Hepatocyte (in vitro differentiated cells): ENCODE measurements around the gene ADTRP. TPM values are rescaled to one million over a fixed set of nuclear protein-coding genes. Genes with fewer than 3 reads are reported as not detected.

ENCODE experiments used
- DNase-seq: peaks from one replicate; pipeline ENCODE4 v3.0.0-alpha.2; 2016; ENCODE audit warnings: low spot score
- H2AFZ ChIP-seq: fragments of 200-600 bp; sonication (generic); 2 replicates; pipeline ENCODE4 v1.6.0; 2016; ENCODE audit warnings: antibody characterized with exemption, mild to moderate bottlenecking
- H3K27ac ChIP-seq: fragments of 200-600 bp; sonication (generic); 2 replicates; pipeline ENCODE4 v1.5.1; 2016; ENCODE audit warnings: mild to moderate bottlenecking
- H3K27me3 ChIP-seq: fragments of 200-600 bp; sonication (generic); 2 replicates; pipeline ENCODE4 v1.6.1; 2016
- H3K36me3 ChIP-seq: fragments of 200-600 bp; sonication (generic); replicated peaks from 2 replicates; pipeline ENCODE4 v1.5.1; 2016; ENCODE audit warnings: low read depth; ENCODE audit not compliant: insufficient read depth
- H3K4me1 ChIP-seq: fragments of 200-600 bp; sonication (generic); 2 replicates; pipeline ENCODE4 v1.5.1; 2016; ENCODE audit warnings: mild to moderate bottlenecking, moderate library complexity; ENCODE audit not compliant: insufficient read depth
- H3K4me2 ChIP-seq: fragments of 200-600 bp; sonication (generic); 2 replicates; pipeline ENCODE4 v1.6.0; 2016
- H3K4me3 ChIP-seq: fragments of 200-600 bp; sonication (generic); 2 replicates; pipeline ENCODE4 v1.5.1; 2016; ENCODE audit warnings: mild to moderate bottlenecking
- H3K79me2 ChIP-seq: fragments of 200-600 bp; sonication (generic); 2 replicates; pipeline ENCODE4 v1.6.0; 2017; ENCODE audit warnings: mild to moderate bottlenecking
- H3K9me2 ChIP-seq: fragments of 200-600 bp; sonication (generic); replicated peaks from 2 replicates; pipeline ENCODE4 v1.6.0; 2017; ENCODE audit warnings: mild to moderate bottlenecking; ENCODE audit not compliant: insufficient read depth
- H3K9me3 ChIP-seq: fragments of 200-600 bp; sonication (generic); 2 replicates; pipeline ENCODE4 v1.5.1; 2016; ENCODE audit warnings: low read depth, mild to moderate bottlenecking
- H4K20me1 ChIP-seq: fragments of 200-600 bp; sonication (generic); 2 replicates; pipeline ENCODE4 v1.6.0; 2016; ENCODE audit warnings: mild to moderate bottlenecking; ENCODE audit not compliant: insufficient read depth, poor library complexity, severe bottlenecking
- EZH2 ChIP-seq: fragments of 200-600 bp; sonication (generic); IDR thresholded peaks from 2 replicates; pipeline ENCODE4 v1.6.1; 2016; ENCODE audit warnings: antibody characterized with exemption, mild to moderate bottlenecking, borderline replicate concordance
- EZH2phosphoT487 ChIP-seq: fragments of 200-600 bp; sonication (generic); IDR thresholded peaks from one replicate; pipeline ENCODE4 v1.6.1; 2018; ENCODE audit warnings: antibody characterized with exemption, mild to moderate bottlenecking, low read depth, moderate library complexity; ENCODE audit not compliant: unreplicated experiment, severe bottlenecking
- WGBS: methylation state at CpG from one replicate; pipeline ENCODE4 v1.1.6; 2016; ENCODE audit warnings: low lambda C conversion rate; ENCODE audit errors: missing lambda C conversion rate; 5-methylcytosine and 5-hydroxymethylcytosine counted together
- polyA plus RNA-seq: library from polyadenylated mRNA; unstranded; fragments of >200 nt; fragmentation: Nextera tagmentation; extraction: Ambion mirVana; gene quantifications from 2 replicates; pipeline ENCODE4 v1.2.1, GENCODE V29; 2016
- small RNA-seq: library from RNA; depleted of rRNA; stranded (forward); fragments of <200 nt; gene quantifications from one replicate; pipeline ENCODE3, GENCODE V24; 2014
- total RNA-seq: library from RNA; depleted of rRNA; stranded (reverse); fragments of >200 nt; gene quantifications from 2 replicates; pipeline ENCODE4 v1.2.3, GENCODE V29; 2014
- TF ChIP-seq, protein P1 (sequence below): fragments of 200-600 bp; sonication (generic); IDR thresholded peaks from 2 replicates; pipeline ENCODE4 v1.5.1; 2016; ENCODE audit warnings: antibody characterized with exemption, mild to moderate bottlenecking; ENCODE audit not compliant: poor library complexity

The ADTRP gene
- total and polyA plus RNA-seq, 2 experiments from 2014 or later, result 4.1 to 9.8 TPM

DNA sequence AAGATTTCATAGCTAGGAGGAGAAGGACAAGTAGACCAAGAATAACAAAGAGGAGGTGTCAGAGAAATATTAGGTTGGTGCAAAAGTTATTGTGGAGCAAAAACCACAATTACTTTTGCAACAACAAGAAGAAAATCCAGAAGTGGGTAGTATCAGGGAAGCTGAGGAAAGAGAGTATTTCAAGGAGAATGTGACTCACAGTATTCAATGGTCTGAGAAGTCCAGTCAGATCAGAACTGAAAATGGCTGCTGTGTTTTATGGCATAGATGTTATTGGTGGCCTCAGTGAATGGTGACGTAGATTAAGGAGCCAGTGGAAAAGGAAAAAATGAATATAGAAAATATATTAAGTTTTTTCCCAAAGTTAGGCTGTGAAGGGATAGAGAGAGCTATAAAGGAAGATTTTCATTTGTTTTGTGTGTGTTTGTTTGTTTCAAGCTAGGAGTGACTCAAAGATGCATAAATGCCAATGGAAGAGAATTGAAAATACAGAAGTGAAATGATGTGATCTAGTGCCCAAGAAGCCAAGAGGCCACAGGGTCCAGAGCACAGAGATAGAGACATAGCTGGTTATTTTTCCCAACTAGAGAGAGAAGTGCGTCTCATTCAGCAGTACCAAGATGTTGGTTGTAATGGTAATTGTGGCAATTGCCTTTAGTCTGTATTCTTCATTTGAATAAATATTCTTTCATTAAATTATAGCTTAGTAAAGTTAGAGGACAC lies 112.8 kb downstream of the ADTRP start:
- Histone ChIP-seq H3K4me2 (no peak overlapping the region), H3K9me3 (no peaks in the 10 kb centered on the region), H3K4me3 (no peak overlapping the region), H3K27me3 (no peaks in the 10 kb centered on the region), H3K79me2 (no peaks in the 10 kb centered on the region), H3K4me1 (no peaks in the 10 kb centered on the region), H4K20me1 (no peaks in the 10 kb centered on the region), H3K36me3 (no peaks in the 10 kb centered on the region), H3K27ac (no peak overlapping the region), H2AFZ (no peak overlapping the region), H3K9me2 (no peaks in the 10 kb centered on the region)
- no peak for DNase-seq
- 73% methylated on average over 2 of the region's 2 CpGs for WGBS
- TF ChIP-seq, protein P1, sequence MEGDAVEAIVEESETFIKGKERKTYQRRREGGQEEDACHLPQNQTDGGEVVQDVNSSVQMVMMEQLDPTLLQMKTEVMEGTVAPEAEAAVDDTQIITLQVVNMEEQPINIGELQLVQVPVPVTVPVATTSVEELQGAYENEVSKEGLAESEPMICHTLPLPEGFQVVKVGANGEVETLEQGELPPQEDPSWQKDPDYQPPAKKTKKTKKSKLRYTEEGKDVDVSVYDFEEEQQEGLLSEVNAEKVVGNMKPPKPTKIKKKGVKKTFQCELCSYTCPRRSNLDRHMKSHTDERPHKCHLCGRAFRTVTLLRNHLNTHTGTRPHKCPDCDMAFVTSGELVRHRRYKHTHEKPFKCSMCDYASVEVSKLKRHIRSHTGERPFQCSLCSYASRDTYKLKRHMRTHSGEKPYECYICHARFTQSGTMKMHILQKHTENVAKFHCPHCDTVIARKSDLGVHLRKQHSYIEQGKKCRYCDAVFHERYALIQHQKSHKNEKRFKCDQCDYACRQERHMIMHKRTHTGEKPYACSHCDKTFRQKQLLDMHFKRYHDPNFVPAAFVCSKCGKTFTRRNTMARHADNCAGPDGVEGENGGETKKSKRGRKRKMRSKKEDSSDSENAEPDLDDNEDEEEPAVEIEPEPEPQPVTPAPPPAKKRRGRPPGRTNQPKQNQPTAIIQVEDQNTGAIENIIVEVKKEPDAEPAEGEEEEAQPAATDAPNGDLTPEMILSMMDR, result no peak
- TF ChIP-seq EZH2phosphoT487 (no peak), EZH2 (no peak)

Small RNAs within 50 kb of the gene (small RNA-seq; reads per million reads assigned to genes)
- not detected for gene RF00272

Other genes starting within 250 kb of the ADTRP start
- gene TMEM170B, start 241.1 kb downstream of the ADTRP start, total RNA-seq, result 5.1 and 6.5 TPM in 2 replicates
- gene TMEM170B, start 241.1 kb downstream of the ADTRP start, polyA plus RNA-seq, result 0.82 and 1.4 TPM in 2 replicates
- gene HIVEP1, start 233.5 kb upstream of the ADTRP start, total RNA-seq, result 31.5 and 33.7 TPM in 2 replicates
- gene HIVEP1, start 233.5 kb upstream of the ADTRP start, polyA plus RNA-seq, result 8.1 and 8.7 TPM in 2 replicates